Motor neuron (in vitro differentiated cells): ENCODE measurements around the gene PMEL. TPM values are rescaled to one million over a fixed set of nuclear protein-coding genes. Genes with fewer than 3 reads are reported as not detected.
A peak's percentile ranks its signal among the peaks of the same experiment; 100 is the strongest.

Experiments used
- ATAC-seq, 8 experiments: fragments of 200-7000 bp; cut with Tn5 transposase; replicated peaks in 6 of 8; 2 replicates each; pipeline ENCODE4 v1.8.0; 2021; ENCODE audit warnings: mild to moderate bottlenecking in 8 of 8, moderate library complexity in 8 of 8
- H3K27ac ChIP-seq, 2 donors: fragments of 250-450 bp; sonication (Bioruptor Pico); 2 replicates each; pipeline ENCODE4 v1.9.0; 2021; ENCODE audit warnings: antibody characterized with exemption in 2 of 2, mild to moderate bottlenecking in 2 of 2, moderate library complexity in 1 of 2
- H3K4me1 ChIP-seq, 2 donors: fragments of 250-450 bp; sonication (Bioruptor Pico); replicated peaks in 1 of 2; 2 replicates each; pipeline ENCODE4 v1.6.1; 2021; ENCODE audit warnings: antibody characterized with exemption in 2 of 2, mild to moderate bottlenecking in 2 of 2, moderate library complexity in 1 of 2
- H3K4me3 ChIP-seq, 5 donors: fragments of 250-450 bp; sonication (Bioruptor Pico); 2 replicates each; pipeline ENCODE4 v1.9.0; 2021; ENCODE audit warnings: antibody characterized with exemption in 5 of 5, mild to moderate bottlenecking in 5 of 5, moderate library complexity in 4 of 5
- WGBS, 10 experiments: fragments of 450-650 bp; shearing (Covaris generic); methylation state at CpG; one replicate each; pipeline ENCODE4 v1.0.0; 2022; 5-methylcytosine and 5-hydroxymethylcytosine counted together
- in situ Hi-C, 9 experiments: fragments of 400-800 bp; cut with MboI; loops; one replicate each; pipeline ENCODE4 v1.15.0; 2021; ENCODE audit warnings: low sequenced_read_pairs in 9 of 9, low pct_unique_long_range_greater_than_20kb in 2 of 9; ENCODE audit not compliant: unreplicated experiment in 9 of 9
- total RNA-seq, 8 experiments: library from RNA; unstranded; fragments of 300-600 nt; gene quantifications; 2 replicates each; pipeline versions ENCODE4 v1.2.3 to v1.2.4, GENCODE V29; 2022

Gene PMEL
- total RNA-seq, 8 experiments from 2014 or later, result 0.86 to 14.4 (median 1.7) TPM

DNA sequence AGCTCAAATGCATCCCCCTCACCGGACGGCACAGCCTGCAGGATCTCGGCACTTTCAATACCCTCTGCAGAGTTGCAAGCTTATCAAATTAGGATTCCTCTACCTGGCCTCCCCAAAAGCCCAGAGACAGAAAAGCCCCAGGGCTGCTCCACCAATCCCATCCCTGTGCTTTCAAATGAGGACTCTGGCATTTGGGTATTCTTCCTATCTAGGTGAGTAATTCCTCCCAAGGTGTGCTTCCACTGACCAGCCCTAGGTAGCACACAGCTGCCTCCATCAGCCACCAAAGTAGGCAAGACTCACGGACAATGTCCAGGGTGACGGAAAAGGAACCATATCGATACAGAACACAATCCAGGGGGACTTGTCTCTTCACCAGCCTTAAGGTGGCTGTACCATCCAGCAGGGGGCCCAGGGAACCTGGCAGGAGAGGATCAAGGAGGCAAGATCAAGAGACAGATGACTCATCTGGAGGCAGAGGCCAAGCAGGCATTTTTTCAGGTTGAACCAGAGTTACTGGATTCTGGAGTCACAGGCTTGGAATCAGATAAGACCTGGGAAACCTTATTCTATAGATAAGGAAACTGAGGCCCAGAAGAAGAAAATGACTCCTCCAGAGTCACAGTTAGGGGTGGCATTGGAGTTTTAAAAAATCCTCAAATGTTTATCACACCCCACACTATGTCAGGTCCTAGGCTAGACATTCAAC is 9.9 kb downstream of the PMEL start:
- in situ Hi-C loops, result no loop called here
- H3K27ac ChIP-seq, result no peak overlapping the region
- H3K4me3 ChIP-seq, result no peak overlapping the region
- 10 to 100% (median 100%) methylated on average over 1 to 3 of the region's 6 CpGs; no CpG with 5 or more reads in 4 of the 10 experiments for WGBS, 10 experiments
- H3K4me1 ChIP-seq, result no peaks in the 10 kb centered on the region
- ATAC-seq, result peak in 4 of 8 experiments; percentile 38 to 90 (median 61)

- 75 to 100% (median 94%) methylated on average over 1 to 4 of the region's 4 CpGs; no CpG with 5 or more reads in 6 of the 10 experiments for WGBS, 10 experiments
- in situ Hi-C loops, result no loop called here
- no peaks in the 10 kb centered on the region for H3K4me1 ChIP-seq
- ATAC-seq, result peak in 1 of 8 experiments; percentile 11
- H3K4me3 ChIP-seq, result no peak overlapping the region
- H3K27ac ChIP-seq, result no peak overlapping the region
These were observed 10.5 kb downstream of the PMEL start for GRCh38 chr12:55955344-55955743.

DNA sequence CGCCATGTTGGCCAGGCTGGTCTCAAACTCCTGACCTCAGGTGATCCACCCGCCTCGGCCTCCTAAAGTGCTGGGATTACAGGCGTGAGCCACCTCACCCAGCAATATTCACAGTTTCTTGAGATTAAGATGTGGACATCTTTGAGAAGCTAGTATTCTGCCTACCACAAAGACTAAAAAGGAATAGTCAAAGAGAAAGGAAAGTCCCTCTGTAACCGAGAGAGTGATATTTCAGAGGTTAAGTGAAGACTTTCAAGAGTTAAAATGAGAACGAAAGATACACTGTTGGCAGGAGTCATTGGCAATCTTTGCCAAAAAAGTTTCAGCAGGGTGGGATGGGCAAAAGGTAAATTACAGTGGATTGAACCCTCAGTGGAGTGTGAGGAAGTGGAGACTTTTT is 19.3 kb downstream of the PMEL start:
- no peak for ATAC-seq
- Histone ChIP-seq H3K4me3 (no peak overlapping the region), H3K4me1 (no peaks in the 10 kb centered on the region), H3K27ac (no peak overlapping the region)
- WGBS, 10 experiments, result 18 to 100% (median 83%) methylated on average over 1 to 5 of the region's 6 CpGs; no CpG with 5 or more reads in 1 of the 10 experiments
- in situ Hi-C loops, result loop anchor here in 4 of 9 experiments (10.0 to 25.0 kb wide), 3 partner anchors 122 to 212 kb away; partner anchors contain the start of genes CD63 (in 3 of the 4), GDF11 (in 3 of the 4) and DNAJC14 (in 1 of the 4)

GRCh38 chr12:55942577-55943136 is 23.2 kb downstream of the PMEL start:
- 86 to 100% (median 94%) methylated on average over 1 of the region's 1 CpG; no CpG with 5 or more reads in 6 of the 10 experiments for WGBS, 10 experiments
- peaks cover 0 to 4% of the 10 kb centered on the region in 2 donors for H3K4me1 ChIP-seq
- ATAC-seq, result no peak
- in situ Hi-C loops, result loop anchor here in 4 of 9 experiments (10.0 to 25.0 kb wide), 3 partner anchors 118 to 208 kb away; partner anchors contain the start of genes CD63 (in 3 of the 4), GDF11 (in 3 of the 4) and DNAJC14 (in 1 of the 4)
- H3K4me3 ChIP-seq, result no peak overlapping the region
- no peak overlapping the region for H3K27ac ChIP-seq

- ATAC-seq, result no peak
- in situ Hi-C loops, result loop anchor here in 4 of 9 experiments (10.0 to 25.0 kb wide), 3 partner anchors 117 to 207 kb away; partner anchors contain the start of genes CD63 (in 3 of the 4), GDF11 (in 3 of the 4) and DNAJC14 (in 1 of the 4)
- no peak overlapping the region for H3K27ac ChIP-seq
- H3K4me3 ChIP-seq, result no peak overlapping the region
- peaks cover 0 to 4% of the 10 kb centered on the region in 2 donors for H3K4me1 ChIP-seq
- WGBS, 10 experiments, result 66 to 100% (median 75%) methylated on average over 1 to 4 of the region's 4 CpGs; no CpG with 5 or more reads in 1 of the 10 experiments
These were observed 23.8 kb downstream of the PMEL start for GRCh38 chr12:55942055-55942454.

DNA sequence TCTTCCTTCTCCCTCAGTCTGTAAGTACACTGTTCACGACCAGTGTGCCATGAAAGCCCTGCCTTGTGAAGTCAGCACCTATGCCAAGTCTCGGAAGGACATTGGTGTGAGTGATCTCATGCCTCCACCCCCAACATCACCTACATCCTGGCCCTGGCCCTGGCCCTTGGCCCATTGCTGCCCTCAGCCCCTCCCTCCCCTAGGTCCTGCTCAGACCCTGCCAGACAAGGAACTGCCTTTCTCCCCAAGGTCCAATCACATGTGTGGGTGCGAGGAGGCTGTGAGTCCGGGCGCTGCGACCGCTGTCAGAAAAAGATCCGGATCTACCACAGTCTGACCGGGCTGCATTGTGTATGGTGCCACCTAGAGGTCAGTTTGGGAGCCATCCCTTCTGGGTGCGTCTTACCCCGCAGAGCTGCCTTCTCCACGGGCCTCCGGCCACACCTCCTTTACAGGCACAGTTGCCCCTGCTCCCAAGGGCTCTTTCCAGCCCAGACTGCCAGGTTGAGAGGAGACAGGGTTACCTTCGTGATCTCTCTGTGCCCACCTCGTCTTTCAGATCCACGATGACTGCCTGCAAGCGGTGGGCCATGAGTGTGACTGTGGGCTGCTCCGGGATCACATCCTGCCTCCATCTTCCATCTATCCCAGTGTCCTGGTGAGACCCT is 25.6 kb downstream of the PMEL start:
- Histone ChIP-seq H3K4me1 (peaks cover 0 to 4% of the 10 kb centered on the region in 2 donors), H3K4me3 (peak overlapping the region in 1 of 5 donors; percentile 1), H3K27ac (no peak overlapping the region)
- in situ Hi-C loops, result loop anchor here in 4 of 9 experiments (10.0 to 25.0 kb wide), 3 partner anchors 115 to 205 kb away; partner anchors contain the start of genes CD63 (in 3 of the 4), GDF11 (in 3 of the 4) and DNAJC14 (in 1 of the 4)
- peak; percentile 94 to 100 (median 99) for ATAC-seq
- 27 to 75% (median 35%) methylated on average over 3 to 10 of the region's 18 CpGs; no CpG with 5 or more reads in 7 of the 10 experiments for WGBS, 10 experiments

DNA sequence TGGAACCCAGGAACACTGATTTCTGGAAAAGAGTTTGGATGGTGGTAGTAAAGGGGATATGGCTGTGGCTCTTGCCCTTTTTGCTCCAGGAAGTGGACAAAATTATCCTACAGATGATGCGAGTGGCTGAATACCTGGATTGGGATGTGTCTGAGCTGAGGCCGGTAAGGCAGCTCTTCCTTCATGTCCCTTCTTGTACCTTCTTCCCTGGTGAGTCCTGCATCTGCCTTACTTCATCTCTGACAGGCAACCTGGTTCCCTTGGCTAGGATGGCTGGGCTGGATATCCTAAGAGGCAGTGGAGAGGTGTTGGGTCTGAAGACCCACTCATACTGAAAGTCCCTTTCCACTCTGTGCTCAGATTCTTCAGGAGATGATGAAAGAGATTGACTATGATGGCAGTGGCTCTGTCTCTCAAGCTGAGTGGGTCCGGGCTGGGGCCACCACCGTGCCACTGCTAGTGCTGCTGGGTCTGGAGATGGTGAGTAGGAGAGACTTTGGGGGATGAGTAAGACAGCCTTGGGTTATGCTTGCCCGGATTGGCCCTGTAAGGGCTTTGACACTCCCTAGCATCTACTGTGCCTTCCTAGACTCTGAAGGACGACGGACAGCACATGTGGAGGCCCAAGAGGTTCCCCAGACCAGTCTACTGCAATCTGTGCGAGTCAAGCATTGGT is 26.9 kb downstream of the PMEL start:
- ATAC-seq, result no peak
- in situ Hi-C loops, result loop anchor here in 3 of 9 experiments (25.0 kb wide), 1 partner anchor 202 kb away; the partner anchor contains the start of genes CD63 (in 3 of the 3) and GDF11 (in 3 of the 3)
- H3K4me3 ChIP-seq, result no peak overlapping the region
- no peak overlapping the region for H3K27ac ChIP-seq
- peaks cover 0 to 4% of the 10 kb centered on the region in 2 donors for H3K4me1 ChIP-seq
- 60 to 94% (median 80%) methylated on average over 1 to 4 of the region's 8 CpGs; no CpG with 5 or more reads in 5 of the 10 experiments for WGBS, 10 experiments

DNA sequence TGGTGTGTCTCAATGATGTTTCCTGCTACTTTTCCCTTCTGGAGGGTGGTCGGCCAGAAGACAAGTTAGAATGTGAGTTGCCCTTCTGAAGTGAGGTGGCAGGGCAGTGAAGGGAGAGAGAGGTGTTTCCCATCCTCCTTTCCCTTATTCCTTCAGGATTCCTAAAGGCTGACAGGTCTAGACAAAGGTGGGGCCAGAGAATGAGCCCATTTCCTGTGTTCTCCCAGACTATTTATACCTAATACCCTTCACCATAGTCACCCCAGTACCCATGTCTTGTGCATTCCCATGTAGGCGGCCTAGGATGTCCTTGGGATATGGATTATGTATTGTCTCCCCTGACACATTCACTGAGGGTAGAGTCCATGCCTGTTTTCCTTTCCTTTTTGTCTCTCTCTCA is 27.9 kb downstream of the PMEL start:
- H3K27ac ChIP-seq, result no peak overlapping the region
- no peak for ATAC-seq
- in situ Hi-C loops, result loop anchor here in 3 of 9 experiments (25.0 kb wide), 1 partner anchor 201 kb away; the partner anchor contains the start of genes CD63 (in 3 of the 3) and GDF11 (in 3 of the 3)
- WGBS, 10 experiments, result 57 to 82% (median 75%) methylated on average over 1 to 2 of the region's 2 CpGs; no CpG with 5 or more reads in 7 of the 10 experiments
- H3K4me1 ChIP-seq, result peaks cover 0 to 4% of the 10 kb centered on the region in 2 donors
- H3K4me3 ChIP-seq, result no peak overlapping the region

DNA sequence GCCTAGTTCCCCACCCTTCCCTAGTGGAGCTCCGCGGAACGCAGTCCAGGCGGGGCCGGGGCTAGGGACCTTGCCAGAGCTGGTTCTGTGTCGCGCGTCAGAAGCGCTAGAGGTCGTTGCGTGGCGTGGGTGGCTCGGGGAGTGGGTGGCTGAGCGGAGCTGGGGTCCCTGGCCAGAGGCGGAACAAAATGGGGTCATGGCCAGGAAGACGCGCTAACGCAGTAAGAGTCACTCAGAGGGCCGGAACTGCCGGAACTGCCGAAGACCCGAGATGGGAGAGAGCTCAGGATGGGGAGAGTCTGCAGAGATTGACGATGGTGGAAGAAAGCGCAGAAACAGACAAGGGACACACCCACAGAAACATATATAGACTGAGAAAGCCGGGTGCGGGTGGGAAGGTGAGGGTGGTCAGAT is 30.1 kb downstream of the PMEL start:
- in situ Hi-C loops, result loop anchor here in 3 of 9 experiments (25.0 kb wide), 1 partner anchor 198 kb away; the partner anchor contains the start of genes CD63 (in 3 of the 3) and GDF11 (in 3 of the 3)
- 28 to 100% (median 78%) methylated on average over 1 to 12 of the region's 26 CpGs; no CpG with 5 or more reads in 1 of the 10 experiments for WGBS, 10 experiments
- Histone ChIP-seq H3K4me3 (no peak overlapping the region), H3K27ac (no peak overlapping the region), H3K4me1 (peaks cover 9 to 15% of the 10 kb centered on the region in 2 donors)
- peak in 1 of 8 experiments; percentile 6 for ATAC-seq

DNA sequence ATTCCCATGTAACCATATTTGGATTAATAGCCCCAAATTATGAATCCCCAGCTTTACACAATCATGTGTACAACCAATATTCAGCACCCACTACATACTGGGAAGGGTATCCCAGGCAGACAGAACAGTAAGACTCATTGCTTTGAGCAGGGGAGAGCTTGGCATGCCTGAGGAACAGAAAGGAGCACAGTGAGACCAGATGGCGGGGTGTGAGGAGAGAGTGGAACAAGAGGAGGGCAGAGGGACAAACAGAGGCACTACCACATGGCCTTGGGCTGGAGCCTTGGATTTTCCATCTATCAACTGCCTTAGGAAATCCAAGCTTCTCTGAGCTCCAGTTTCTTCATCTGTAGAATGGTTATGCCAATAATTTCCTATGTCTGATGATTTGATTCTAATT is 31.1 kb downstream of the PMEL start:
- WGBS, 10 experiments, result 60 to 100% (median 83%) methylated on average over 1 of the region's 1 CpG; no CpG with 5 or more reads in 7 of the 10 experiments
- peaks cover 11 to 15% of the 10 kb centered on the region in 2 donors for H3K4me1 ChIP-seq
- no peak overlapping the region for H3K27ac ChIP-seq
- no peak overlapping the region for H3K4me3 ChIP-seq
- ATAC-seq, result no peak
- in situ Hi-C loops, result loop anchor here in 3 of 9 experiments (25.0 kb wide), 1 partner anchor 197 kb away; the partner anchor contains the start of genes CD63 (in 3 of the 3) and GDF11 (in 3 of the 3)

GRCh38 chr12:55933799-55934742 is 31.8 kb downstream of the PMEL start:
- no peak overlapping the region for H3K4me3 ChIP-seq
- 67 to 100% (median 100%) methylated on average over 1 of the region's 1 CpG; no CpG with 5 or more reads in 5 of the 10 experiments for WGBS, 10 experiments
- H3K27ac ChIP-seq, result no peak overlapping the region
- in situ Hi-C loops, result loop anchor here in 3 of 9 experiments (25.0 kb wide), 1 partner anchor 197 kb away; the partner anchor contains the start of genes CD63 (in 3 of the 3) and GDF11 (in 3 of the 3)
- no peak for ATAC-seq
- H3K4me1 ChIP-seq, result peaks cover 11 to 15% of the 10 kb centered on the region in 2 donors
